Measurements from ENCODE around the gene PROZ.

Gene PROZ

DNA sequence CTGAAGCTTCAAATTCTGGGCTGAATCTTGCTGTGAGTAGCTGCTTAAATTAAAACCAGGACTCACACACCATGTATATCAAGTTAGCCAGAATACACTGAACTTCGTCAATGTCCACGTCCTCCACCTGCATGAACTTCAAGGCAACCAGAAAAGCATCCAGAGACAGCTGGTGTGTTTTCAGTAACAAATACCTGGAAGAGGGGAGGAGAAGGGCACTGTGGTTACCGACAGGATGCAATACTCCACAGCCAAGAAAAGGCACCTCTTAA is 20.4 kb downstream of the PROZ start:
- DNase-seq (ENCODE audit: low read depth) = no peak

DNA sequence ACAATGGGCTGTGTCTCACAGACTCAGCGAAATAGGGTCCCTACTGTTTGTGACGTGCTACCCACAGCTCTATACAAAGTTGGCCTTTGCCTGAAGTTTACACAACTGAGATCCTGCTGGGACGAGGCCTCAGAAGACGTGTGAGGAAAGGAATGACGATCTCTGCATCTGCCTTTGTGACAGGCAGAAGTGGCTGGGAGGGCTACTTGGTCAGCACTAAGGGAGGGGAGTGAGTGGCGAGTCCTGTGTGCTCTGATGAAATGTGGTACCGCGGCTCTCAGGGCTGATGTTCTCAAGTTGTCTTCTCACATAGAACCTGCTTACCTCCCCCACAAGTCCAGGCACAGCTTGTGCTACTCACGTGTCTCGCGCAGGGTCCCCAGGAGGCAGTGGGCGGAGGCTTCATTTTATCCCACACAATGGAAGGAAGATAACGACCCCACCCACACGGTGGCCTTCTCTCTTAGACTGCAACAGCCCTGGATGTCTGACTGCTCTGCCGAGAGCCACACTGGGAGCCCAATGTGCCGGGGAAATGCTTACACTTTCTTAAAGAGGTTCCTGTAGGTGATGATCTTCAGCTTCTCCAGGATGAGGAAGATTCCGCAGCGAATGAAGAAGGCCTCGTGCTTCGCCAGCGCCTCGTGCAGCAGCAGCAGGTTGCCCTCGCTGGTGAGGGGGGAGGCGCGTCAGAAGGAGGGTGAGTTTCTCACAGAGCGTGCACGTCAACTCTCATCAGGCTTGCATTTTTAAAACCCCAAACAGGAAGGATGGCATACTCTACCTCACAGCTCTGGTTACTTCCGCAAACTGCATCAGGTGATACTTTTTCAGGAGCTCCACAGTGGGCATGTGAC is 21.2 kb downstream of the PROZ start:
- DNase-seq (ENCODE audit: low read depth) = no peak

GRCh38 chr13:113182046-113182445 is 23.6 kb downstream of the PROZ start:
- DNase-seq (ENCODE audit: low read depth) = no peak

DNA sequence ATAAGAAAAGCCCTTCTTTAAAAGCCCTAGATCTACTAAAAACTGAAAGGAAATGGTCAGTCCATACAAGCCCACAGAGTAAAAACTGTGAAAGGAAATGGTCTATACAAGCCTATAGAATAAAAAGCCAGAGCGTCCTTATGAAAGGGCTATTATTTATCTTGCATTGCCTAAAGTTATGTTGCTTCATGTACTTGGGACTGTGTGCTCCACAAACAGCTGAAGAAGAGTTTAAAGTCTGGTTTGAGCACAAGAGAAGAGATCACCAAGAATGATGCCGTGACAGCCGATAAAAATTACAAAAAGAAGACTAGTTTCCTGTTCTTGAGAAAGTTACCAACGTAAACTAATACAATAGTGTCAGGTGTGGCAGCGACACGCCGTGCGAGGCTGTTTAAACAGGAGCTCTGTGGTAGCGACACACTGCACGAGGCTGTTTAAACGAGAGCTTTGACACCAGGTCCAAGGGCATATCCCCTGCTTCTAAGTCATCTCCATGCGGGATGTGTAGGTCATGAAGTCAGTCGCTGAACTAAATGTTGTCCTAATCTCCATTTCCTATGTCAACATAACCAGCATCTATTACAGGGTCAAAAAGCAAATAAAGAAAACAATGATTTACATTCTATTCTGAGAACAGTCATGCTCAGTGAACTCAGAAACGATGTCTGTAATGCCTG is 25.1 kb downstream of the PROZ start:
- DNase-seq (ENCODE audit: low read depth) = no peak

GRCh38 chr13:113184568-113185440 is 26.4 kb downstream of the PROZ start:
- no peak for DNase-seq (ENCODE audit: low read depth)

DNA sequence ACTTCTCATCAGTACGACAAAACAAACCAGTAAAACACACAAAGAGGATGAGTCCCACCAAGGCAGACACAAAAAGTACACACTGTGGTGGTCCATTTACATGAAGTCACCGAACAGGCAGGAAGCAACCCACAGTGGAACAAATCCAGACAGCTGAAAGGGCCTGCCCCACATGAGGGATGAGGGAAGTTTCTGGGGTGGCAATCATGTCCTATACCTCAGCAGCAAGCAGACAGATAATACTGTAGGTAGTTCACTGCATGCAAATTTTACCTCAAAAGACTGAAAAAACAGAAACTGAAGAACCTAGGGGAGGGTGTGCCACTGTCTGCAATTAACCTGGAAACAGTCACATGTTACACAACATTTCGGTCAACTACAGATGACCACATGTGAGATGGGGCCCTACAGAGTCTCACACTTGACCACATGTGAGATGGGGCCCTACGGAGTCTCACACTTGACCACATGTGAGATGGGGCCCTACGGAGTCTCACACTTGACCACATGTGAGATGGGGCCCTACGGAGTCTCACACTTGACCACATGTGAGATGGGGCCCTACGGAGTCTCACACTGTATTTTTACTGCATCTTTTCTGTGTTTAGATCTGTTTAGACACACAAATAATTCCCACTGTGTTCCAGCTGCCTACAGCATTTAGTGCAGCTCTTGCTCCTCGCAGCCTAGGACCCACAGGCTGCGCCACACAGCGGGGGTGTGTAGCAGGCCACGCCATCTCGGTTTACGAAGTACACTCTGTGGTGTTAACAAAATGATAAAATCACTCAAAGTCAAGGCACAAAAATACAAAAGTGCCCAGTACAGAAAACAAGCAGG is 27.8 kb downstream of the PROZ start:
- DNase-seq (ENCODE audit: low read depth) = no peak

GRCh38 chr13:113187263-113187669 is 28.8 kb downstream of the PROZ start:
- DNase-seq (ENCODE audit: low read depth) = no peak

- DNase-seq (ENCODE audit: low read depth) = no peak
Measured at GRCh38 chr13:113187883-113188665, 29.6 kb downstream of the PROZ start.

DNA sequence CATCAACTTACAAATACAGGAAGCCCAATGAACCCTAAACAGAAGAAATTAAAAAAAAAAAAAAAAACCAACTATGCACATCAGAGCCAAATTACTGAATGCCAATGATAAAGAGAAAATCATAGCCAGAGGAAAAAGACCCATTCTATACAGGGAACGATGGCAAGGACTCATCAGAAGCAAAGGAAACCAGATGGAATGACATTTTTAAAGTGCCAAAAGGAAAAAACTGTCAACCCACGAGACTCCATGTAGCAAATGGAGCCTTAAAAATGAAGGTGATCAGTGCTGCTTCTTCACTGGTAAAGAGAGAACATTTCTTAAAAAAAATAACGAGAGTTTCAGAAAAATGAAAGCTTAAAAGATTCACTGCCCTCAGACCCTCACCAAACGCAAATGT is 31.7 kb downstream of the PROZ start:
- no peak for DNase-seq (ENCODE audit: low read depth)

- DNase-seq (ENCODE audit: low read depth) = no peak
Measured at GRCh38 chr13:113192279-113192678, 33.8 kb downstream of the PROZ start.

GRCh38 chr13:113192902-113193301 is 34.5 kb downstream of the PROZ start:
- no peak for DNase-seq (ENCODE audit: low read depth)

DNA sequence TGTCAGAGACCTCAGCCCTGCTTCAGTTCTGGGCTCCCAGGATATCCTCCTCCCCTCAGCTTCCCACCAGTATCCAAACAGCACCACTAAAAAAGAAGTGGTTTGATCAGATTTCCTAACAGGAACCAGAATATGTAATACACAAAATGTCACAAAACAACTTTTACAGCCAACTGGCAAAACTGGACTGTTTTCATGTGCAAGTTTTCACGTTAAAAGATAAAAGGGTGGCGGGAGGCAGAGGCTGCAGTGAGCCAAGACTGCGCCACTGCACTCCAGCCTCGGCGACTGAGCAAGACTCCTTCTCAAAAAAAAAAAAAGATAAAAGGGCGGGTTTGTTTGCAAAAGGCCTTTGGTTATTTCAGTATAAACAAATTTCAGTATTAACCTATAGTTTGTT is 36.9 kb downstream of the PROZ start:
- no peak for DNase-seq (ENCODE audit: low read depth)

- no peak for DNase-seq (ENCODE audit: low read depth)
Measured at GRCh38 chr13:113196970-113197737, 38.7 kb downstream of the PROZ start.

DNA sequence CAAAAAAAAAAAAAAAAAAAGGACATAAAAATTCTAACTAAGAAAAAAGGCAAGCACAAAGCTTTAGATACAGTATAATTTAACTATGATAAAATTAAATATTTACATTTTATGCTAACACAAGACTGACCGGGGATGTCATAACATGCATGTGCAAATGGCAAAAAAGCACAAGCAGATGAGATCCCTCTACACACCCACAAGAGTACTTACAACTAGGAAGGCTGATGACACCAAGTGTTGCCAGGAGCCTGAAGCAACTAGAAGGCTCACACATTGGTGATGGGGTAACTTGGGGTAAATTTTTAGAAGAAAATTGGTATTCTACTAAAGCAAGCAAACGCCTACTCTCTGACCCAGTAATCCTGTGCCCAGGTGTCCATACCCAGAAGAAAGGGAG is 43.4 kb downstream of the PROZ start:
- DNase-seq (ENCODE audit: low read depth) = no peak

GRCh38 chr13:113202912-113203311 is 44.5 kb downstream of the PROZ start:
- DNase-seq (ENCODE audit: low read depth) = no peak

DNA sequence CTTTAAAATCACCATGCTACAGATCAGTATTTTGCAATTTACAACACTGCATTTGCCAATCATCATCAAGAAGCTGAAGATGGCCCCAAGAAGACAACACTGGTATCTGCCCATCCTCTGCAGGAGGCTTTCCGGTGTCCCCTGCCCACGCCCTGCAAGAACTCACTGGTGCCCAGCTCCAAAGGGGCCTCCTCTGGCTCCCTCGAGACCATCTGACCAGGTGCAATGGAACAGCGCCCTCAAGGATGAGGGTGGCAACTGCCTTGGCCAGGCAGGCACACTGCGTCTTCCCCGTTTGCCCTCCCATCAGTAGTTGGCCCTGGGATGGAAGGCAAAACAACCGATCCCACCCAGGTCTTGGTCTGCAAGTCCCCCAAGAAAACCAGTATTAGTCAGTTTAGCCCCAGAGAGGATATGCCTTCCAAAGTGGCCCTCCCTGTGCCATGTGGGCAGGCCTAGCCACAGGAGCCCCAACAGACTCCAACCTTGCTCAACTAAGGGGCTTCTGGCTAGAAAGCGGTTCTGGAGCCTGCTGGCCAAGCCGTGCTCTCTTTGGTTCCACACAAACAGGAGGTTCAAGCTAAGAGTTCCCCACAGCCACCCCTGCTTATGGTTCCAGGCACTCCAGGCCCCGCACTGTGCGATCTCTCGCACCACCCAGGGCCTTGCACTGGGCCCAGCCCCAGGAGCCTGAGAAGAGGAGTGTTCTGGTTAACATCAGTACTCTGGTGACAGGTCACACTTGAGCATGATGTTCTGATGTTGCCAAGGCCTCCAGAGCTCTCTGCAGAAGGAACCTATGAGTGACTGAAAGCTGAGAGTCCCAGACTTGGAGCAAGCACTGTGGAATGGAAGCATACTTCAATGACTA is 45.3 kb downstream of the PROZ start:
- no peak for DNase-seq (ENCODE audit: low read depth)

- DNase-seq (ENCODE audit: low read depth) = no peak
Measured at GRCh38 chr13:113204378-113204734, 45.9 kb downstream of the PROZ start.

DNA sequence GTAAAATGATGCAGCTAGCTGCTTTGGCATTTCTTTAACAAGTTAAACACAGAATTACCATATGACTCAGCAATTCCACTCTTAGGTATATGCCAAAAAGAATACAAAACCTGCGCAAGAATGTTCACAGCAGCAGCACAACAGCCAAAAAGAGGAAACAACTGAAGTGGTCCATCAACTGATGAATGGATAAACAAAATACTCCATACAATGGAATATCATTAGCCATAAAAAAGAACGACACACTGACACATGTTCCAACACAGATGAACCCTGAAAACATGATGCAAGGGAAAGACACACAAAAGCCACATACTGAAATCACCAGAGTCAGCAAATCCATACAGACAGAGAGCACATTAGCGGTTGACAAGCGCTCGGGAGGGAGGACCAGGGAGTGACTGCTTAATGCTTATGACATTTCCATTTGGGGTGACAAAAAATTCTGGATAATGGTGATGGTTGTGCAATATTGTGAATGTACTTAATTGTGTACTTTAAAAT is 47.0 kb downstream of the PROZ start:
- no peak for DNase-seq (ENCODE audit: low read depth)

DNA sequence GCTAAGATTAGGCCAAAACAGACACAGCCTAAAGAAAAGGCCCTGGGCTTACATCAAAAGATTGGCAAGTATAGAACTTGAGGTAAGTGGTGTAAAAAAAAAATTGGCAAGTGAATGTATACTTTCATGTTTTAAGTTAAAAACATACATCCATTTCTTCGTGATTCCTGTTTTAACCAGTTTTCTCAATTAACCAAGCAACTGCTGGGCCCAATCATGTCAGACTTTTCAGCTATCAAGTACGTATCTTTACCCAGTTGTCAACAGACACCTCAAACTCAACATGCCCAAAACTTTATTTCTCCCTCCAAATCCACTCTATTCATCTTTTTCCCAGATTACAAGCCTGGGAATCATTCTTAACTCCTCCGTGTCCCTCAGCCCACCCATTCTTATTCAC is 49.0 kb downstream of the PROZ start:
- no peak for DNase-seq (ENCODE audit: low read depth)

Data from CMK (cell line).